HG02678 (cell line): Measurements from ENCODE around the gene DHRS7.
"Not testable (repeated sequence)": the region's sequence is repeated elsewhere in the genome, so short reads cannot be mapped to it uniquely, and the experiment has no call there.

Source experiments
- ATAC-seq: cut with Tn5 transposase; IDR thresholded peaks from one replicate; pipeline ENCODE4 v1.9.1; 2021; ENCODE audit warnings: mild to moderate bottlenecking, moderate library complexity; ENCODE audit not compliant: unreplicated experiment

Gene DHRS7

GRCh38 chr14:60153991-60154390 lies 11.2 kb downstream of the DHRS7 start:
- no peak for ATAC-seq

- ATAC-seq, result peak; percentile 87
These were observed 13.5 kb downstream of the DHRS7 start for GRCh38 chr14:60151715-60152114.

- ATAC-seq, result no peak
These were observed 30.5 kb downstream of the DHRS7 start for GRCh38 chr14:60134702-60135101.

DNA sequence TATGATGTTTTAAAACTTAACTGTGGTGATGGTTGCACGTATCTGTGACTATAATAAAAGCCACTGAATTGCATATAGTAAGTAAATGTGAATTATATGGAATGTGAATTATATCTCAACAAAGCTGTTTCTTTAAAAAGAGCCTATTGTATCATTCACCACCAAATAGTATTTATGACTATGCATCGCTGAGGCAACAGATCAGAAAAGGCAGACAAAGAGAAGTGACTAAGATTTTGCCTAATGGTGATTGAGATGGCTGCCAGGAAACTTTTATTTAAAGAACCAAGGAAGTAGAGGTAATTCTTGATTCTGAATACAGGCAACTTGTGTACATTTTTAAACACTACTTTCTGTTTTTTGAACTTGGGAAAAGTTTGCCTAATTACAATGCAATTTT lies 31.7 kb downstream of the DHRS7 start:
- no peak for ATAC-seq

- no peak for ATAC-seq
These were observed 39.3 kb downstream of the DHRS7 start for GRCh38 chr14:60125918-60126317.

- ATAC-seq, result no peak
These were observed 49.0 kb downstream of the DHRS7 start for GRCh38 chr14:60116181-60116580.

GRCh38 chr14:60114881-60115280 lies 50.3 kb downstream of the DHRS7 start:
- ATAC-seq, result no peak

DNA sequence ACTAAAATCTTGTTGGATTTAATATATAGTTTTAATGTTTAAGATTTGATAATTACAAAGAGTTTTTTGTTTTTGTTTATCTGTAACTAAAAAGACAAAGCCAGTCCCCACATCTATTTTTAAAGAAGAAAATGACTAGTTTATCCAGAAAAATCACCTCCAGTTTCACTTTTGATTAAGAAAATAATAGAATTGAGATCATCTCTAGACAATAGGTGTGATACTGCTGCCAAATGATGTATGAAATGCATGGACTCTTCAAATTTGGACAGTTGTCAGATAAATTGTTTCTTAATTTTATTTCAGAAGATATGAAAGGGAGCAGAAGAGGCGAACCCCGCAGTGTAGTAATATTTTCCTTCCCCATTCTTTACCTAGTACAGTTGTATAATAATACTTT lies 53.5 kb downstream of the DHRS7 start:
- ATAC-seq, result no peak

DNA sequence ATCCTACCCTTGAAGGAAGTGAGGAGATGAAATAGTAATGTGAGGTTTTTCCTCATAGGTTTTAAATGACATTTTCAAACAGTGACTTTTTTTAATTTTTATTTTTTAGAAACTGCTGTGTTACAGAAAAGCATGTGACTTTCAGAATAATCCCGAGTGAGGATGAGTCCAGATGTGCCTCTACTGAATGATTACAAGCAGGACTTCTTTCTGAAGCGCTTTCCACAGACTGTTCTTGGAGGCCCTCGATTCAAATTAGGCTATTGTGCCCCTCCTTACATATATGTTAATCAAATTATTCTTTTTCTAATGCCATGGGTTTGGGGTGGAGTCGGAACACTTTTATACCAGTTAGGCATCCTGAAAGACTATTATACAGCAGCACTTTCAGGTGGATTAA lies 57.7 kb downstream of the DHRS7 start:
- no peak for ATAC-seq

DNA sequence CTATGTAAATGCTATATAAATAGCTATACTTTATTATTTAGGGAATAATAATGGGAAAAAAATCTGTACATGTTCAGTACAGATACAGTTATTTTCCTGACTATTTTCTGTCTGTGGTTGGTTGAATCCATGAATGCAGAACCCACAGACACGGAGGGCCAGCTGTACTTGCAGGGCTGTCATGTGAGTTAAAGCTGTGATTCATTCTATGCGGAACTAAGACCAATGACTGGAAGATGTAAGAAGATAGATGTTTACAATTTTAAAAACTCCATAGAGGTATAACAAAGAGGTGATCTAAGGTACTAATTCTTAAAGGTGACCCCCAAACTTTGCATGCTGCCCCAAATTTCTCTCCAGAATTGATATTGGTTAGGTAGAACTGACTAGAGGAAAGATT lies 58.9 kb downstream of the DHRS7 start:
- no peak for ATAC-seq

GRCh38 chr14:60102389-60102788 lies 62.8 kb downstream of the DHRS7 start:
- no peak for ATAC-seq

DNA sequence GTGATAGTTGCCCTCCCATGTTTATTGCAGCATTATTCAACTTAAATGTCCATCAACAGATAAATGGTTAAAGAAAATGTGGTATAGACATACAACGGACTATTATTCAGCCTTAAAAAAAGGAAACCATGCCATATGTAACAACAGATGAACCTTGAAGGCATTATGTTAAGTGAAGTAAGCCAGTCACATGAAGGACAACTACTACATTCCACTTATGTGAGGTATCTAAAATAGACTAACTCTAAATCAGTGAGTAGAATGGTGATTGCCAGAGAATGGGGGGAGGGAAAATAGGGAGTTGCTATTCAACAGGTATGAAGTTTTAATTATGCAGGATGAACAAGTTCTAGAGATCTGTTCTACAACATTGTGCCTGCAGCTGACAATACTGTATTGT lies 63.4 kb downstream of the DHRS7 start:
- ATAC-seq, result no peak

DNA sequence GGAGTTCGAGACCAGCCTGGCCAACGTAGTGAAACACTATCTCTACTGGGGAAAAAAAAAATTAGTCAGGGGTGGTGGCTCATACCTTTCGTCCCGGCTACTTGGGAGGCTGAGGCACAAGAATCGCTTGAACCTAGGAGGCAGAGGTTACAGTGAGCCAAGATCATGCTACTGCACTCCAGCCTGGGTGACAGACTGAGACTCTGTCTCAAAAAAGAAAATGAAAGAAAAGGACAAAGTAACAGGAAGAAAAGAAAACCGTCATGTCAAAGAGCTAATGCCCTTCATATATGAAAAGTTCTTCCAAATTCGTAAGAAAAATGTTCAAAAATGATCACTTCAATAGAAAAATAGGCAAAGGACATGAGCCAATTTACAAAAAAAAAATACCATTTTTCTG lies 65.3 kb downstream of the DHRS7 start:
- not testable (repeated sequence) for ATAC-seq

GRCh38 chr14:60097974-60098373 lies 67.2 kb downstream of the DHRS7 start:
- no peak for ATAC-seq

DNA sequence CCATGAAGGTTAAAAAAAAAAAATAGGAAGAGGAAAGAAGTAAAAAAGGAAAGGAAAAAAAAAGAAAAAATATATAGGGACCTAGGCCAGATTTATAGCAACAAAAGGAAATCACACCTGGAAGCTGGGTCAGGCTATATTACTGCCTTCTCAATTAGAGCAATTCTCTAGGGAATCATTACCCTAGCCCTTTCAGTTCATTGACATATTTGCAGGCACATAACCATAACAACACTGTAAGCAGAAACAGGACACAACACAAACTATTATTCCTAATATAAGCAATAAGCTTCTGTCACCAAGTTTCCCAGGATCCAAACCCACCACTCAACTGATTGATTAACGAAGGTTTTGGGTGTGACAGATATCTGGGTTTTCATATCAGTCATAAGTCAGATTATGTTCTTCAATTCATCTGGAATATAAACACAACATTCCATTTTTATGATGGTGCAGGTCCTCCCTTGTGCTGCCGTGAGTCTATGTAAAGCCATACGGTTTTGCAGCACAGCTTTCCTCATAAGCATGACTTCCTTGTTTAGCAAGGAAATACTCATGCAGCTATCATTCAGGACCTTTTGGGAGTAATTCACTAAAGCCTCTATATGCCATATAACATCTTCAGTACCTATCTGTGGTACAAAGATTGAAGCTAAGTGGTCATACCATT lies 69.3 kb downstream of the DHRS7 start:
- ATAC-seq, result no peak

DNA sequence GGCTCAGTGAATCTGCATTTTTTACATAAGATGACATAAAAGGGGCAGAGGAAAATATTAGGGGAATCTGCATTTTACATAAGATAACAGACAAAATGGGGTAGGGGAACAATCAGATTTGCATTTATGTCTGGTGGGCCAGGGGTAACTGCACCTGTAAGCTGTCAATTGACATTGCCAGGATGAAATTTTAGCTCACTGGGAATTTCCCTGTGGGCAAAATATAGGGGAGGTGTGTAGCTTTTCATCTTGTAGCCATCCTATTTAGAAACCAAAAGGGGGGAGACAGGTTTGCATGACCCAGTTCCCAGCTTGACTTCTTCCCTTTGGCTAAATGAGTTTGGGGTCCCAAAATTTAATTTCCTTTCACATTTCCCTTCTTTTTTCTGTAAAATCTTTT lies 70.0 kb downstream of the DHRS7 start:
- no peak for ATAC-seq

GRCh38 chr14:60094306-60094897 lies 70.8 kb downstream of the DHRS7 start:
- no peak for ATAC-seq
